Right renal pelvis (tissue), 4 donors: ENCODE data around the gene DYSF. TPM values are rescaled to one million over a fixed set of nuclear protein-coding genes. Genes with fewer than 3 reads are reported as not detected.
A peak's percentile ranks its signal among the peaks of the same experiment; 100 is the strongest.

ENCODE experiments used
- DNase-seq, 4 donors: peaks; one replicate each; pipeline ENCODE4 v3.0.0-alpha.2; 2013; ENCODE audit warnings: low read depth in 4 of 4, low spot score in 3 of 4, missing footprints in 1 of 4
- polyA plus RNA-seq, 4 donors: library from polyadenylated mRNA; unstranded; fragments of 120-200 nt; gene quantifications; one replicate each; pipeline ENCODE4 v1.2.1, GENCODE V29; 2013; ENCODE audit not compliant: insufficient read length in 4 of 4

The DYSF gene
- polyA plus RNA-seq, 4 donors, result 17.1 to 22.6 (median 18.4) TPM

- no peak for DNase-seq
Observed at GRCh38 chr2:71521436-71521950, 68.1 kb downstream of the DYSF start.

DNA sequence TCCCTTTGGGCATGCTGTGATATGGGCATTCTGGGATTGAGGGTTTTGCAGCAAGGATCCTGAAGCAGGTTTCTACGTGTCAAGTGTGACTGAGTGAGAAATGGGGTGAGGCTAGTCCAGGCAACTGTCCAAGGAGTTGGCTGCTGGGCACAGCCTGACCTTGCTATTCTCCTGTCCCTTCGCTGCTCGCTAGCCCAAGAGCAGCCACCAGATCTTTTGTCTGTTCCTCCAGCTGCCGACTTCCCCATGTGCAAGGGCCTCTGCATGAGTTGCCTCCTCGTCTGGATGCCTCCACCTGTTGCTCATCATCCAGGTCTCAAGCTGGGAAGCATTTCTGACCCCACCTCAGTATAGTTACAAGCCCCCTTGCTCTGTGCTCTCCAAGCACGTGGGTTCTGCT is 71.1 kb downstream of the DYSF start:
- DNase-seq, result no peak

DNA sequence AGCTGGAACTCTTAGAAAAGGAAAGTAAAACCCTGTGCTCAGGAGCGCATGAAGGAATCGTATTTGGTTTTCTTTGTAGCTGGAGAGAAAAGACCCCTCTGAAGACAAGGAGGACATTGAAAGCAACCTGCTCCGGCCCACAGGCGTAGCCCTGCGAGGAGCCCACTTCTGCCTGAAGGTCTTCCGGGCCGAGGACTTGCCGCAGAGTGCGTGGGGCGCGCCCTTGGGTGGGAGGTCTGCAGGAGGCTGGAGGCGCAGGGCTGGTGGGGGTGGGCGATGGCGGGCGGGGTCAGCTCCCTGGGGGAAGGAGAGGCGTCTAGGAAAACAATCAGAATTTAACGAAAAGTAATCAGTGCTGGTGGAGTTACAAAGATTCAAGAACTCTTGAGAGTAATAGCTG is 72.8 kb downstream of the DYSF start:
- no peak for DNase-seq

GRCh38 chr2:71526975-71527374 is 73.6 kb downstream of the DYSF start:
- no peak for DNase-seq

- DNase-seq, result no peak
Observed at GRCh38 chr2:71528131-71528591, 74.8 kb downstream of the DYSF start.

GRCh38 chr2:71528749-71529148 is 75.4 kb downstream of the DYSF start:
- no peak for DNase-seq

DNA sequence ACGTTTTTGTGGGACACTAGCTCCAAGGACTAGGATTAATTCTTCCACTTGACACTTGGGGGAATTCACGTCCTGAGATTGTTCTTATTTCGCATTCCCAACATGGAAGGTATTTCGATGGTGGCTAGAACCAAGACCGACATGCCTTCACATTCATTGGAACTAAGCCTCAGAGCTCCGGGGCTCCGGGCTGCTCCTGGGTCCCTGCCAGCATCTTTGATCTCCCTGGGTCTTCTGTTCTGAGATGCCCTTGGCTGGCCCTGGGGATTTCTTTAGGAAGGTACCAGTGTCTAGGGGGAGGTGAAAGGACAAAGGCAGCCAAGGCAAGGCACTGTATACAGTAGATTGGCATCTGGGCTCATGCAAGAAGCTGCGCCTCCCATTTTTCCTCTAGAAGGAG is 76.8 kb downstream of the DYSF start:
- DNase-seq, result no peak

DNA sequence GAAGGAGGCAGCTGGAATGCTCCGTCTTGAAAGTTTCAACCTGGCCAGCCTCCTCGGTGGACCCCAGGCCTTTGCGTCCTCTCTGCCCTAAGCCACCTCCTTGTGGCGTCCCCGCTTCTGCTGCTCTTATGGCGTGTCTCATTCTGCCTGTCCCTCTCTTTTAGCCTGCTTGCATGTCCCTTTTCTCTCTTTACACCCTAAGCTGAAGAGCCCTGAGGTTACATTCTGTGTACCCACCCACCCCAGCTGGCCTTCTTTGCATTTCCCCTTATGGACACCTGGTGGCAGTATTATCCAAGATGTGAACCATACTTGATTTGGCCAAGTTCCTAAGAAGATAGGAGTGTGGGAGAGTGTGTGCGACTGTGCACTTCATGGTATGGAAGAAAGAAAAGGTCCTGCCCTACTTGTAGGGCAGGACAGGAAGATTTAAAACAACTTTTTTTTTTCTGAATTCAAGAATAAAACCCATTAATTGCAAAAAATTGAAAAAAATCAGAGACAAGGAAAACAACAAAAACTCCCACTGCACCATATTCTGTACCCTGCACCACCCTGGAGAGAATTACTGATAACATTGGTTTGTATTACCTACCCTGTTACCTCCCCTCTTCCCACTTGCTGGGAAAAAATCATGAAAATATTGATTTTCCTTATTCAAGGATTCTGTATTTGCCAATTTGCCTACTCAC is 77.4 kb downstream of the DYSF start:
- DNase-seq, result peak in 3 of 4 donors; percentile 16 to 26 (median 19)

- DNase-seq, result no peak
Observed at GRCh38 chr2:71531522-71532047, 78.2 kb downstream of the DYSF start.

DNA sequence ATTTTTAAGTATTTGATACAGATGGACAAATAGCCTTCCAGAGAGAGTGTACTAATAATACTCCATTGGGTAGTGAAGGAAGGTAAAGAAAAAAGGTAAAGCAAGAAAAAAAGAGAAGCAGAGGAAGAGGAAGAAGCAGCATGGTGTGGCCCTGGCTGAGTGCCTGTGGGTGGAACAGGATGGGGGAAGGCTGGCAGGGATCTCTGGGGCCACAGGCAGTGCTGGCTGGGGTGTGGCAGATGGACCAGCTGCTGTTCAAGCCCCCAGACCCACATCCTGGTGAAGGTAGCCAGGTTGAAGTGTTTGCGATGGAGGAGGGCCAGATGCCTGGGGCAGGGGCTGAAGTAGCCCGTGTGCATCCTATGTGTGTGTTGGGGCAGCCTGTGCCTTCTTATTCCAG is 79.0 kb downstream of the DYSF start:
- DNase-seq, result no peak

DNA sequence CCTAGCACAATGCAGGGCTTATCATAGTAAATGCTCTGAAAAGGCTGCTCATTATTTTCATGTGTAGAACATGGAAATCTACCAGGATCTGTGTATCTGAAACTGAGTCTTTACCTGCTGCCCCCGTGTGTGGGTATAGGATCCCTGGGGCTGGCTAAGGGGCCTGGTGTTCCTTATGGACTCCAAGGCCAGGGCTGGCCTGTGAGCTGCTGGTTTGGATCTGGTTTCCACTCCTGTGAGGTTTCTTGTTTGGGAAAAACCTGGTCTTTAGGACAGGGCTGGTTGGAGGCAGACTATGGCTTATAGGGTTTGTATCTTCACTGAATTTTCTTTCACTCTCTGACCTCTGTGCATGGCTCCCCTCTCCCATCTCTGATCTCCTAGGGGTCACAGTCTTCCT is 80.8 kb downstream of the DYSF start:
- no peak for DNase-seq

DNA sequence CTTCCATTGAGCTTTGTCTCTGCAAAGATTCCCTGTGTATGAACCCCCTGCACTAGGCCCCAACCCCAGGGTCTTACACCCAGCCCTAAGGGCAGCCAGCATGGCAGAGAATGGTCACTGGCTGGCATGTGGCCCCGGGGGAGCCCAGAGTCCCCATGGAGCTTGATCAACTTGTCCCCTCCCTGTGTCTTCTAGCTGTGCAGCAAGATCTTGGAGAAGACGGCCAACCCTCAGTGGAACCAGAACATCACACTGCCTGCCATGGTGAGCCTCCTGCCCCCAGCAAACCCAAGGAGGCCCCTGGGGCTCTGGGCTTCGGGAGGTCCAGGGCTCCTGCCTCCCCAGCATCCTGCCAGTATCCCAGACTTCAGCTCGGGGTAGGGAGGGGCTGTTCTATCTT is 81.5 kb downstream of the DYSF start:
- DNase-seq, result no peak

DNA sequence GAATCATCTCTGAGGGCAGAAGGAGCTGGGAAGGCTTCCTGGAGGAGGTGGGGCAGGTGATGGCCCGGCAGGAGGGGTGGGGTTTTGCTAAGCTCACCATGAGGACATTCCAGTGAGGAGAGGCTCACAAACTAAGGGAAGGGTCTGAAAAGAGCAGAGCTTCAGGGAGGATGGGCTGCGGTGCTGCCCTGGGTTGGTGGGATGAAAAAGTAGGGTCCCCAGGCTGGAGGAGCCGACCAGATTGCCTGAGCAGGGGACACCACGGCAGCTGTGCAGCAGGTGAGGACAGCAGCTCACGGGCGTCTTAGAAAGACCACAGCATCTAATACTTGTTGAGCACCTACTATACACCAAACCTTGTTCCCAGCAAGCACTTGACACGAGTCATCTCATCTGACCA is 82.2 kb downstream of the DYSF start:
- no peak for DNase-seq

GRCh38 chr2:71536226-71536671 is 82.9 kb downstream of the DYSF start:
- DNase-seq, result no peak

DNA sequence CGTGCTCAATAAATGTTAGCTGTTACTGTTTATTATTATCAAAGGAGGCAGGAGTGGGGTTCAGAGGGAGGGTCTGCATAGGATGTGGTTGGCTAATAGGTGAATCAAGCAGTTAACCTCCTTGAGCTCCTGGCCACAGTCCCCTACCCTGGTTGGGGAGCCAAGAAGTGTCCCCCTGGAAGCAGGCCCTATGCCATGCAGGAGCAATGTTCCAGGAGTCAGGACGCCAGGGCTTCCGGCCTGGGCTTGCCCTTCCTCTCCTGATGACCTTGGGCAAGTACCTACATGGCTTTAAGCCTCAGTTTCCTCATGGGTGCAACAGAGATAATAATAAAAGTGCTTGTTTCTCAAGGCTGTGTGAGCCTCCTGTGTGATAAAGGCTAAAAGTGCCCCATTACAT is 84.9 kb downstream of the DYSF start:
- no peak for DNase-seq

DNA sequence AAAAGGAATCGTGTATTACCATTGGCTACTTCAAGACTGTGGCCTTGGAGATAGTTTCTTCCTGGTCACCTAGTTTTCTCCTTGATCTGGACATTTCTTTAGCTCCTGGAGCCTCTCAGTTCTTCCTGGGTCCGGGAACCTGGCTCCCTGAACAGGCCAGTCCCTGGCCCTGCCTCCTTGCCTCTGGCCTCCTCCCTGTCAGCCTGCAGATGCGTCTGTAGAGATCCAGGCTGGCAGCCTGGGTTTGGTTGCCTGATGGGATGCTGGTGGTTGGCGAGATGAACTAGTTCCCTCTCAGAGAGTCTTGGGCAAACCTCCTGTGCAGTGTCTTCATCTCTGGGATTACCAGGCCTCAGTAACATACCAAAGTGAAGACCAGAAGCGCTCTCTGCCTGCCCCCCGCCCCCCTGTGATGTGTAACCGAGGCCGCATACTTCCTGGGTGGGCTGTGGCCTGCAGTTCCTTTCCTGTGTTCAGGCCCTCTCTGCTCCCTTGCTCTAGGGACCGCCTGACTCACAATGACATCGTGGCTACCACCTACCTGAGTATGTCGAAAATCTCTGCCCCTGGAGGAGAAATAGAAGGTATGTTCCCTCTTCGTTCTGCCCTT is 85.4 kb downstream of the DYSF start:
- DNase-seq, result no peak

- no peak for DNase-seq
Observed at GRCh38 chr2:71540818-71541217, 87.5 kb downstream of the DYSF start.

DNA sequence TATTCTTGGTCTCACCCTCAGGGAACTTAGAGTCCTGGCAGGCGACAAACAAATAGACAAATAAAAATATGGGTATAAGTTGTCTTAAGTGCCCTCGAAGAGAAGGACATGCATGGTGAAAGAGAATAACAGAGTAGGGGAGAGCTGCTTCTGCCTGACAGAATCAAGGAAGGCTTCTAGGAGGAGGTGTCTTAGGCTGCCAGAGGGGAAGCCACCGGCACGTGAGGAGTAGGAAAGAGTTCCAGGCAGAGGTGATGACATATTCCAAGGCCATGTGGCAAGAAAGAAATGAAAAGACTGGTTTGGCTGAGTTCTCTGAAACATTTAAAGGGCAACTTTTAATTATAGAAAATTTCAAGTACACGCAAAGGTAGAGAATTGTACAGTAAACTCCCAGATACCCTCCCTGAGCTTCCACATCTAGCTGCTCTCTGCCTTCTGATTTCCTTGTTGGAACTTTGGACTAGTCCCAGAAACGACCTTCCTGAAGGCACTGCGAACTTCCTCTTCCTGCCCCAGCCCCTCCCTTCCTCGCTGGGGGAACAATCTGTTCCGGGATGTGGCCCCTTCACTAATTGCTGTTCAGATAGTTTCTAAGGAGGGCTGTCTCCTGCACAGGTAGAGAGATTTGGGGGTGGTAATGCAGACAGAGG is 91.7 kb downstream of the DYSF start:
- DNase-seq, result no peak

DNA sequence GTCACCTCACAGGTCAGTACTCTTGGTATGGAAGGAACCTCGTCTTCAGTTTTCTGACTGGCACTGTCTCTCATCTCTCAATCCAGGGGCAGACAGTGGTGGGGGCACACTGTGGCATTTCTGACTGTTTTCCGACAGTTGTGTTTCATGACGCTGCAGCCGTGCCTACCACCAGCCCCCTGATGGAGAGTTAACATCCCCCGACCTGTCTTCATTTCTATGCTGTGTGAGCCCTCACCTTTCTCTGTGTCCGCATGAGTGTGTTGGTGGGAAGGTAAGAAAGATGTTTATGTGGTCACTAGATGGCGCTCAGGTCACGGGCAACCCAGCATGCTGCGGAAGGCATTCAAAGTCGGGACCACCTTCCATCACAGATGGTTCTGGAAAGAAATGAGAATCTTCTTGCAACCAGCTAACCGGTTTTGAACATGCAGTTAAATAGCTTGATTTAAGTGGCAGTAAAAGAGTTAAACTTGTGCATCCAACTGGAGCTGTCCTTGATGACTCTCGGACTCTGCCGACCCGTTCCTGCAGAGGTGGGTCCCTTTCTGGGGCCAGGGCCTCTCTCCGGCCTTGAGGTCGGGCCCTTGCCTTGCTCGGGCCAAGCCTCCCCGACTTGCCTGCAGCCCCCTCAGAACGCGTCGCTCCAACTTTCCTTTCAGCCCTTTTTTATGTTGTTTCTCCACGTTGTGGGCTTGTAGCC is 92.4 kb downstream of the DYSF start:
- peak; percentile 49 to 73 (median 59) for DNase-seq

- DNase-seq, result no peak
Observed at GRCh38 chr2:71546275-71546638, 92.9 kb downstream of the DYSF start.

DNA sequence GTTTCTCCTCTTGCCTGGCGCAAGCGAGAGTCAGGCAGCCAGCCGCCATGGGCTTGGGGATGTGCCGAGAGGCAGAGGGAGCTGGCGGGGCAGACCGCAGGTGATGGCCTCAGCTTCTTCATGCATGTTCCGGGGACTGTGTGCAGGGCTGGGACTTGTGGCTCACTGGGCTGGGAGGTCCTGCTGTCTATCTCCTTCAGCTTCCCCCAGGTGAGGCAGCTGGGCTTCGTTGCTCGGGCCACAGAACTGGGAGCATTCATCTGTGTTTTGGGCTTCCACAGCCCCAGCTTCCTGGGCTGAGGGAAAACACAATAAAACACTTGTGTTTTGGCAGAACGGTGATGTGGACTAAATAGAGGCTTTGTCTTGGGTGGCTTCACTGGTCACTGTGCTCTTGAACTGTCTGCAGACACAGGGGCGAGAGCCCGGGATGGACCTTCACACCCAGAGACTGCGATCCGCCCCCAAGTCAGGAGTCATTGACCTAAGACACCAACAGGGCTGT is 93.5 kb downstream of the DYSF start:
- no peak for DNase-seq
